ENCODE data around the gene THEM5. TPM values are rescaled to one million over a fixed set of nuclear protein-coding genes. Genes with fewer than 3 reads are reported as not detected.

The THEM5 gene
- total RNA-seq, 3 donors from 2014 or later = not detected

DNA sequence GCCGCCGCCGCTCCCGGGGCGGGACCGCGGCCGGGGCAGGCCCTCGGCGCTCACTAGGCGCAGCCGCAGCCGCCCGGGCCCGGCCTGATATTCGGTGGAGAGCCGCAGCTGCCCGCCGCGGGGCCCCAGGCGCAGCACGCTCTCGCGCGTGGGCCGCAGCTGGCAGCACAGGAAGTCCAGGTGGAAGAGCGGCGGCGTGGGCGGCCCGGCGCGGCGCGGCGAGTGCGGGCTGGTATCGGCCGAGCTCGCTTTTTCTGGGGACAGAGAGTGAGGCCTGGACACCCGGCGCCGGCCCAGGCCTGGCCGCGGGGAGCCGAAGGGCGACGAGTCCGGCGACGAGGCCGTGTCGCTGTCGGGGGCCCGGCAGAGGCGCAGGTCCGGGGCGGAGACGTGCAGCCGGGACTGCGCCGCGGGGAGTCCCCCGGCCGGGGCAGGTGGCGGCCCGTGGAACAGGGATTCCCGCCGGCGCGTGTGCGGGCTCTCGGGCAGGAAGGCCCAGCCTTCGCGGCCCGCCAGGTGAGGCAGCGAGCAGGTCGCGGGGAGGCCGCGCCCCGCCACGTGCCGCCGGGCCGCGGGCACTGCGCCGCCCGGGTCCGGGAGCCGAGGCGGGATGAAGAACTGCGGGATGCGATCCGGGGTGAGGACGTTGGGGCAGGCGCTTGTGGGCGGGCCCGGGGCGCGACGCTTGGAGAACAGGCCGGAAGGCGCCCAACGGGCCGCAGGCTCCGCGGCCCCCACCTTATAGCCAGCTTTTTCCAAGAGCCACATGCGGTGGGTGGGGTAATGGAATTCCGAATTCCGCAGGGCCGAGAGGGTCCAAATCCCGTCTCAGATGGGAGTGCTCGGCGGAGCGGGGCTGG is 15.1 kb downstream of the THEM5 start:
- Histone ChIP-seq H3K36me3 (no peaks in the 10 kb centered on the region), H3K4me1 (peaks cover 0 to 5% of the 10 kb centered on the region in 2 donors), H3K27me3 (no peaks in the 10 kb centered on the region), H3K9me3 (no peaks in the 10 kb centered on the region), H3K4me3 (peak overlapping the region; percentile 37 to 69 (median 49)), H3K27ac (peak overlapping the region; percentile 95)
- intact Hi-C loops (cut with DNase I; ENCODE audit: low total_unique reads) = no loop called here
- no peak for TF ChIP-seq POLR2A (IDR thresholded peaks at IDR 0.05)
- TF ChIP-seq, protein P1, sequence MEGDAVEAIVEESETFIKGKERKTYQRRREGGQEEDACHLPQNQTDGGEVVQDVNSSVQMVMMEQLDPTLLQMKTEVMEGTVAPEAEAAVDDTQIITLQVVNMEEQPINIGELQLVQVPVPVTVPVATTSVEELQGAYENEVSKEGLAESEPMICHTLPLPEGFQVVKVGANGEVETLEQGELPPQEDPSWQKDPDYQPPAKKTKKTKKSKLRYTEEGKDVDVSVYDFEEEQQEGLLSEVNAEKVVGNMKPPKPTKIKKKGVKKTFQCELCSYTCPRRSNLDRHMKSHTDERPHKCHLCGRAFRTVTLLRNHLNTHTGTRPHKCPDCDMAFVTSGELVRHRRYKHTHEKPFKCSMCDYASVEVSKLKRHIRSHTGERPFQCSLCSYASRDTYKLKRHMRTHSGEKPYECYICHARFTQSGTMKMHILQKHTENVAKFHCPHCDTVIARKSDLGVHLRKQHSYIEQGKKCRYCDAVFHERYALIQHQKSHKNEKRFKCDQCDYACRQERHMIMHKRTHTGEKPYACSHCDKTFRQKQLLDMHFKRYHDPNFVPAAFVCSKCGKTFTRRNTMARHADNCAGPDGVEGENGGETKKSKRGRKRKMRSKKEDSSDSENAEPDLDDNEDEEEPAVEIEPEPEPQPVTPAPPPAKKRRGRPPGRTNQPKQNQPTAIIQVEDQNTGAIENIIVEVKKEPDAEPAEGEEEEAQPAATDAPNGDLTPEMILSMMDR (IDR thresholded peaks at IDR 0.05) = no peak
- TF ChIP-seq POLR2AphosphoS5 (IDR thresholded peaks at IDR 0.05) = no peak
- peak in 1 of 2 donors; percentile 42 for DNase-seq (ENCODE audit: low spot score in 2 of 2)

DNA sequence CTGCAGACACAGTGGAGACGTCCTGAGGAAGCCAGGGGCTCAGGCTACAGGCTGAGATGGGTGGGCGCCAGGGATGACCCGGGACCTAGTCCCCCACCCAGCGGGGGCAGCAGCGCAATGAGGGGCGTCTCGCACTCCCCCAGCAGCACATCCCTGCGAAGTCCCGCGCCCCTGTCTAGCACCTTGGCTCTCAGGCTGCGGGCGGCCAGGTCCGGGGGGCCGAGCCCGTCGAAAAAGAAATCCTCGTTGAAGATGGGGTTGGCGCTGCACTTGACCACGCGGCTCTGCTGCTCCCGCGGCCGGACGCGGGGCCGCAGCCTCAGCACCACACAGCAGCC is 15.7 kb downstream of the THEM5 start:
- Histone ChIP-seq H3K36me3 (no peaks in the 10 kb centered on the region), H3K27me3 (no peaks in the 10 kb centered on the region), H3K27ac (peak overlapping the region; percentile 95), H3K9me3 (no peaks in the 10 kb centered on the region), H3K4me3 (peak overlapping the region; percentile 37 to 69 (median 49)), H3K4me1 (peaks cover 3 to 5% of the 10 kb centered on the region in 2 donors)
- intact Hi-C loops (cut with DNase I; ENCODE audit: low total_unique reads) = no loop called here
- TF ChIP-seq POLR2AphosphoS5 (IDR thresholded peaks at IDR 0.05) (no peak), POLR2A (IDR thresholded peaks at IDR 0.05) (no peak)
- TF ChIP-seq, protein P1 (IDR thresholded peaks at IDR 0.05) = no peak
- DNase-seq (ENCODE audit: low spot score in 2 of 2) = no peak

DNA sequence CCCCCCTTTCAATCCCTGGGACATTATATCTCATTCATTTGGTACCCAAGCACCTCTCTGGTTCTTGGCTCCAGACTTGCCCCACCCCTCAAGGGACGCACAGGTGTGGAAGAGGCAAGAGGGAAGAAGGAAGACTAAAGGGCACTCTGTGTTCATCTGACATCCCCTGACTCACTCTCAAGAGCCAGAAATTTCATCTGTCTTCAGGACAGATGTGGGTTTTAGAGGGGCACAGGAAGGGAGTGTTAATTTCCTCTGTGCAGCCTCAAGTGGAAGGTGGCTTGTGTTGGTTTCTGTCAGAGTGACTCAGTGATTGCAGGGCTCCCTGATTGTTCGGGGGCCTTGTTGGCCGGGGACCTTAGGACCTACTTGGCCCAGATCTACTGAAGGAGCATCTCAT is 16.3 kb downstream of the THEM5 start:
- H3K36me3 ChIP-seq = no peaks in the 10 kb centered on the region
- H3K9me3 ChIP-seq = no peaks in the 10 kb centered on the region
- no peak for DNase-seq (ENCODE audit: low spot score in 2 of 2)
- peak overlapping the region; percentile 95 for H3K27ac ChIP-seq
- peaks cover 5 to 6% of the 10 kb centered on the region in 2 donors for H3K4me1 ChIP-seq
- no peaks in the 10 kb centered on the region for H3K27me3 ChIP-seq
- H3K4me3 ChIP-seq = no peak overlapping the region
- TF ChIP-seq, protein P1 (IDR thresholded peaks at IDR 0.05) = no peak
- TF ChIP-seq POLR2A (IDR thresholded peaks at IDR 0.05) (no peak), POLR2AphosphoS5 (IDR thresholded peaks at IDR 0.05) (no peak)
- intact Hi-C loops (cut with DNase I; ENCODE audit: low total_unique reads) = no loop called here

DNA sequence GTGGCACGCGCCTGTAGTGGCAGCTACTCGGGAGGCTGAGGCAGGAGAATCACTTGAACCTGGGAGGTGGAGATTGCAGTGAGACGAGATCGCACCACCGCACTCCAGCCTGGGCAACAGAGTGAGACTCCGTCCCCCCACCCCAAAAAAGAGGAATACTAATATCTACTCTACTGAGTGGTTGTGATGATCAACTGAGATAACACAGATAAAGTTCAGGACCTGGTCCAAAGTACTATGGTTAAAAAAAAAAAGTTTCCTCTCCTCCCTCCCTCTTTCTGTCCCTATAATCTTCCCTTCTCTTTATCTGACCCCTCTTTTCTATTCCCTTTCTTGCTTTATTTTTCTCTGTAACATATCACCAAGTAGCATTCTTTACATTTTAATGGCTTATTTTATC is 17.9 kb downstream of the THEM5 start:
- H3K9me3 ChIP-seq = no peaks in the 10 kb centered on the region
- peaks cover 5 to 11% of the 10 kb centered on the region in 2 donors for H3K4me1 ChIP-seq
- intact Hi-C loops (cut with DNase I; ENCODE audit: low total_unique reads) = no loop called here
- H3K36me3 ChIP-seq = no peaks in the 10 kb centered on the region
- H3K27me3 ChIP-seq = no peaks in the 10 kb centered on the region
- H3K4me3 ChIP-seq = no peak overlapping the region
- no peak for DNase-seq (ENCODE audit: low spot score in 2 of 2)
- peak overlapping the region; percentile 95 for H3K27ac ChIP-seq
- TF ChIP-seq, protein P1 (IDR thresholded peaks at IDR 0.05) = no peak
- TF ChIP-seq POLR2AphosphoS5 (IDR thresholded peaks at IDR 0.05) (no peak), POLR2A (IDR thresholded peaks at IDR 0.05) (no peak)

DNA sequence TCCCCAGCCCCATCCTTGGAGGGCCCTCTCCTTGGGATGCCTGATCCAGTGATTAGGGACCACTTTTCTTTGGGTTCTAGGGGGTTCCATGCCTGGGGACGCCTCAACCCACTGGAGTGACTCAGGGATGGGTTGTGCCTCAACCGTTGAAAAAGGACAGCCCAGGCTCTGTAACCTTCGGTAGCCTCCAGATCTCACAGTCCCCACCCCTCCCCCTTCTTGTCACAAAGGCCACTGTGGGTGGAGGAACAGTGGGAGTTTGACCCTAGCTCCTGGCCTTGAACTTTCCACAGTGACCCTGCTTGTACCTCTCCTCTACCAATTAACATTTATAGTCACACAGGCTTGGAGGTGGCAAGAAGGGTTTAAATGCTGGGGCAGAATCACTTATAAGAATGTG is 19.3 kb downstream of the THEM5 start:
- no peak for DNase-seq (ENCODE audit: low spot score in 2 of 2)
- Histone ChIP-seq H3K36me3 (no peaks in the 10 kb centered on the region), H3K4me1 (peaks cover 5 to 15% of the 10 kb centered on the region in 2 donors), H3K9me3 (no peaks in the 10 kb centered on the region), H3K4me3 (no peak overlapping the region), H3K27me3 (no peaks in the 10 kb centered on the region), H3K27ac (peak overlapping the region in 1 of 2 donors; percentile 95)
- TF ChIP-seq POLR2AphosphoS5 (IDR thresholded peaks at IDR 0.05) (no peak), POLR2A (IDR thresholded peaks at IDR 0.05) (no peak)
- TF ChIP-seq, protein P1 (IDR thresholded peaks at IDR 0.05) = no peak
- intact Hi-C loops (cut with DNase I; ENCODE audit: low total_unique reads) = no loop called here

Data from breast epithelium (tissue), 4 donors.